ENCODE results near the gene ZP3.
"Not testable (repeated sequence)": the region's sequence is repeated elsewhere in the genome, so short reads cannot be mapped to it uniquely, and the experiment has no call there.

Gene ZP3

DNA sequence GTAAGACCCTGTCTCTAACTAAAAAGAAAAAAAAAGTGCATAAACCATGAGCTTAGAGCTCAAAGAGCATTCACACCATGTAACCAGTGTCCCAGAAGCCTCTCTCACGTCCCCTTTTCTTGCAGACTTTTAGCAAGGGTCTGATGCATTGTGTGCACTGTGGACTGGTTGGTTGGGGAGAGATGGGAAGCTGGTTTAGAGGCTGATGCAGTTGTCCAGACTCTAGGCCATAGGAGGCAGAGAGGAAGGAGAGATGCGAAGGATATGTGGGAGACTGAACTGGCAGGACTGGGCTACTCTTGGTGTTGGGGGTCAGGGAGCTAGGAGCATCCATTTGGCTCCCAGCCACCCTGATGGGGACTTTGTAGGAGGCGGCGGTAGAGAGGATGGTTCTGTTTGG is 17.0 kb upstream of the ZP3 start:
- DNase-seq, result no peak

DNA sequence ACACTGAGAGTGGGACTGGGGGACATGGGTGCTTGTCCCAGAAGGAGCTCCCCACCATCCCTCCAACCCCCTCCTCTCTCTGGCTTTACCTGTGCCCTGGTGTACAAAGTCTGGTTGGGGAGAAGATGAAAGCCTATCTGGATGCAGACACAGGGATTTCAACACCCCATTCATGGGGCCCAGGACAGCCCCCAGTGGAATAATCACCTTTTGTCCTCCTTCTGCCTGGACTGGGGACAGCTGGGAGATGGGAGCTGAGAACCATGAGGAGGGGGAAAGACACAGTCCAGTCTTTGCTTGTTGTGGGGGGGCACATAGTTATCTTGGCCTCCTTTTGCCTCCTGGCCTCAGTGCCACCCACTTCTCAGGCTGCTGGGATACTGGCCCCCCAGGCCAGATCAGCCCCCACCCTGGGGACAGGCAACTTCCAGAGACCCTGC is 16.6 kb upstream of the ZP3 start:
- DNase-seq, result no peak

DNA sequence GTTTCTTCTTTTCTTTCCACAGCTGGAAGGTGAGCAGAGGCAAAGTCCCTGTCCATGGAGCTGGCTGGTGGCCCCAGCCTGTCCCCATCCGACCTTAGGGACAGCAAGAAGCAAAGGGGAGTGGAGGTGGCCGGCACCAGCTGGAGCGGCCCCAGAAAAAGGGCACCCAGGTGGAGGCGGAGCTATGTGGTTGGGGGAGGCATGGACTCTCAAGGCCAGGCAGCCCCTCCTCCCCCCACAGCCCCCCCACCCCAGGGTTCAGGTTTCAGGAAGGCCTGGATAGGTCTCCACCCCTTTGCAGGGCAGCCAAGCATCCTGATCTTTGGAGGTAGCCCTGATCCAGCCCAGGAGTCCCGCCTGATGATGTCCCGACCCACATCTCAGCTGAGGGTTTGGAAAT is 15.2 kb upstream of the ZP3 start, which contains the start of gene SSC4D:
Gene SSC4D, minus strand, starts transcription at position 161 of the 400 bp plus-strand sequence. CDS start 5,258 bp downstream, outside the sequence.
- no peak for DNase-seq

DNA sequence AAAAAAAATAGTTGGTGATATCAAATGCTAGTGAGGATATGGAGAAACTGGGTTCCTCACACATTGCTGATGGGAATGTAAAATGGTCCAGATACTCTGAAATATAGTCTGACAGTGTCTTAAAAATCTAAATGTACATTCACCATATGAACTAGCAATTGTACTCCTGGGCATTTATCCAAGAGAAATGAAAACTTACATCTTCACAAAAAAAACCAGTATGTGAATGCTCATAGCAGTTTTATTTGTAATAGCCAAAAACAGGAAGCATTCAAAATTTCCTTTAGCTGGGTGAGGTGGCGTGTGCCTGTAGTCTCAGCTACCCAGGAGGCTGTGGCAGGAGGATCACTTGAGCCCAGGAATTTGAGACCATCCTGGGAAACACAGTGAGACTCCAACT is 13.1 kb upstream of the ZP3 start:
- DNase-seq, result no peak

DNA sequence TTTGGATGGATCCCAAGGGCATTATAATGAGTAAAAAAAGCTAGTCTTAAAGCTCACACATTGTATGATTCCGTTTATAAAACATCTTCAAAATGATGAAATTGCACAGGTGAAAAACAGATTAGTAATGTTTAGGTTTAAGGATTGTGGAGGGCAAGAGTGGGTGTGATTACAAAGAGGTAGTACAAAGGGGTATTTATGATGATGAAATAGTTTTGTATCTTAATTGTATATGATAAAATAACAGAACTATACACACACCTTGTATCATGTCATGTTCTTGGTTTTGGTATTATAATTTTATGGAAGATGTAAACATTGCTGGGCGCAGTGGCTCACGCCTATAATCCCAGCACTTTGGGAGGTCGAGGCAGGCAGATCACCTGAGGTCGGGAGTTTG is 12.5 kb upstream of the ZP3 start:
- no peak for DNase-seq

DNA sequence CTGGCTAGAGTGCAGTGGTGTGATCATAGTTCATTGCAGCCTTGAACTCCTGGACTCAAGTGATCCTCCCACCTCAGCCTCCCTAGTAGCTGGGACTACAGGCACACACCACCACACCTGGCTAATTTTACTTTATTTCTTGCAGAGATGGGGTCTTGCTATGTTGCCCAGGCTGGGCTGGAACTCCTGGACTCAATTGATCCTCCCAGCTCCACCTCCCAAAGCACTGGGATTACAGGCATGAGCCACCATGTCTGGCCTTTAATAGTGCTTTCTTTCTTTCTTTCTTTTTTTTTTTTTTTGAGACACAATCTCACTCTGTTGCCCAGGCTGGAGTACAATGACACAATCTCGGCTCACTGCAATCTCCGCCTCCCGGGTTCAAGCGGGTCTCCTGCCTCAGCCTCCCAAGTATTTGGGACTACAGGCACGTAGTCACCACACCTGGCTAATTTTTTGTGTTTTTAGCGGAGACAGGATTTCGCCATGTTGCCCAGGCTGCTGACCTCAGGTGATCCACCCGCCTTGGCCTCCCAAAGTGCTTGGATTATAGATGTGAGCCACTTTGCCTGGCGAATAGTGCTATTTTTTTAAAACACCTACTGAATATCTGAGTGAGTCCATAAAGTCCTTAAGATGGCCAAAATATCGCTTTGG is 7.0 kb upstream of the ZP3 start:
- DNase-seq, result not testable (repeated sequence)

- DNase-seq, result not testable (repeated sequence)
Measured at GRCh38 chr7:76421097-76421496, 3.7 kb upstream of the ZP3 start.

DNA sequence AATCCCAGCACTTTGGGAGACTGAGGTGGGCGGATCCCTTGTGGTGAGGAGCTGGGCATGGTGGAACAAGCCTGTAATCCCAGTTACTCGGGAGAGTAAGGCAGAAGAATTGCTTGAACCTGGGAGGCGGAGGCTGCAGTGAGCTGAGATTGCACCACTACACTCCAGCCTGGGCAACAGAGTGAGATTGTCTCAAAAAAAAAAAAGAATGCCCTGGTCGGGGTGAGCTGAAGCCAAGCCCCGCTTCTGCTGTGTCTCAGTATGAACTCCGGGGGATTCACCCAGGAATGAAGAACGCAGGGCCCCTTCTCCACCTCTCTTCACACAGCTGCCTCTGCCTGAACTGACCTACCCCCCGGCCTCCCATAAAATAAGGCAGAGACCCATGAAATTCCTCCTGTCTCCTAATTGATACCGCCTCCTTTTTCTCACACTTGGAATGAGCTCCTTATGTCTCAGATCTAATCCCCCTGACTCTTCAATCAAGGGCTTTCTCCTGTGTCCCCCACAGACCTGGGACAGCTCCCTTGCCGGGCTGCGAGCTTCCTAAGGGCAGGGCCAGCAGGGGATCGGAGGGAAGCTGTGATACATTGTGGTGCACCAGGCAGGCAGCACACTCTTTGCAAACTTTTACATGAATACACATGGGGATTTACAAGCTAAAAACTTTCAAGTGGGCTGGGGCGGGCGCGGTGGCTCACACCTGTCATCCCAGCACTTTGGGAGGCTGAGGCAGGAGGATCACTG is 911 bp upstream of the ZP3 start:
- DNase-seq, result no peak

GRCh38 chr7:76425156-76425555 is 406 bp downstream of the ZP3 start:
- DNase-seq, result no peak

DNA sequence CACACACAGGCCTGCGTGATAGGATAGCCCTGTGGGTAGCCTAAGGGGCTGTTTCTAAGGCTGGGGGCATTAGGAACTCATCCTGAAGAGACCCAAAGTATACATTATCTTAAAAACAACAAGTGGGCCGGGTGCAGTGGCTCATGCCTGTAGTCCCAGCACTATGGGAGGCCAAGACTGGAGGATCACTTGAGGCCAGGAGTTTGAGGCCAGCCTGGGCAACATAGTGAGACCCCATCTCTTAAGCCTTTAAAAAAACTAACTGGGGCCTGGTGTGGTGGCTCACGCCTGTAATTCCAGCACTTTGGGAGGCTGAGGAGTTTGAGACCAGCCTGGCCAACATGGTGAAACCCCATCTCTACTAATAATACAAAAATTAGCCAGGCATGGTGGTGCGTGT is 808 bp downstream of the ZP3 start:
- not testable (repeated sequence) for DNase-seq

DNA sequence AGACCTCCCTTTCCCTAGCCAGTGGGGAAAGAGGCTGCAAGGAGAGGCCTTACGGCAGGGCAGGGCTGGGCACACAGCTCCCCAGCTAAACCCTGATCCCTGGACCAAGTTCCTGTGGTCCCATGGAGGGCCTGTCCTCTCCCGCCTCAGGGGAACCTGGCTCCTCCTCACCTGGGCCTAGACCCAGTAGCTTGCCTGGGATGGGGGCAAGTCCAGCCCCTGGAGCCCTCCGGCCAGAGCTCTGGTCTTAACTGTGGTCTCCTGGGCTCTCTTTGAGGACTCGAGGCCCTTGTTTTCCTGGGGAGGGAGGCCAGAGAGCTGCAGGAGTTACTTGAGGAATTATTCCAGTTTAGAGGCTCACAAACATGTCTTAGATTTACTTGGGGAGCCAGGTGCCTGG is 1.5 kb downstream of the ZP3 start:
- DNase-seq, result no peak

GRCh38 chr7:76427635-76428034 is 2.9 kb downstream of the ZP3 start:
- no peak for DNase-seq

DNA sequence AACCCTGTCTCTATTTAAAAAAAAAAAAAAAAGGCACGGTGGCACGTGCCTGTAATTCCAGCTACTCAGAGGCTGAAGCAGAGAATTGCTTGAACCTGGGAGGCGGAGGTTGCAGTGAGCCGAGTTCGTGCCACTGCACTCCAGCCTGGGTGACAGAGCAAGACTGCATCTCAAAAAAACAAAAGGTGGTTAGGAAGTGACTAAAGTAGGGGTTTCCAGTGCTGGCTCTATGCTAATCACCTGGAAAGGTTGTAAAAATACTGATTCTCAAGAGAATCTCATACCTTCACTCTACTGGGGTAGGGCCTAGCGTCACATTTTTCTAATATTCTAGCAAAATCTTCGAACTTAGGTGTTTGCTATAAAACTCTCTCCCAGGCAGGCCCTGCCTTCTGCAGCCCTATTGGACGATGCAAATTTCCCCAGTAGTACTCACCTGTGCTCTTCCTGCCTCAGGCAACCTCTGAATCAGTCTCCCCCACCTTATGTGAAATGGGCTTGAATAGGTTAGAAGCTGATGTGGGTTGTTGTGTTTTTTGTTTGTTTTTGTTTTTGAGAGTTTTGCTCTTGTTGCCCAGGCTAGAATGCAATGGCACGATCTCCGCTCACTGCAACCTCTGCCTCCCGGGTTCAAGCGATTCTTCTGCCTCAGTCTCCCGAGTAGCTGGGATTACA is 3.5 kb downstream of the ZP3 start:
- no peak for DNase-seq

DNA sequence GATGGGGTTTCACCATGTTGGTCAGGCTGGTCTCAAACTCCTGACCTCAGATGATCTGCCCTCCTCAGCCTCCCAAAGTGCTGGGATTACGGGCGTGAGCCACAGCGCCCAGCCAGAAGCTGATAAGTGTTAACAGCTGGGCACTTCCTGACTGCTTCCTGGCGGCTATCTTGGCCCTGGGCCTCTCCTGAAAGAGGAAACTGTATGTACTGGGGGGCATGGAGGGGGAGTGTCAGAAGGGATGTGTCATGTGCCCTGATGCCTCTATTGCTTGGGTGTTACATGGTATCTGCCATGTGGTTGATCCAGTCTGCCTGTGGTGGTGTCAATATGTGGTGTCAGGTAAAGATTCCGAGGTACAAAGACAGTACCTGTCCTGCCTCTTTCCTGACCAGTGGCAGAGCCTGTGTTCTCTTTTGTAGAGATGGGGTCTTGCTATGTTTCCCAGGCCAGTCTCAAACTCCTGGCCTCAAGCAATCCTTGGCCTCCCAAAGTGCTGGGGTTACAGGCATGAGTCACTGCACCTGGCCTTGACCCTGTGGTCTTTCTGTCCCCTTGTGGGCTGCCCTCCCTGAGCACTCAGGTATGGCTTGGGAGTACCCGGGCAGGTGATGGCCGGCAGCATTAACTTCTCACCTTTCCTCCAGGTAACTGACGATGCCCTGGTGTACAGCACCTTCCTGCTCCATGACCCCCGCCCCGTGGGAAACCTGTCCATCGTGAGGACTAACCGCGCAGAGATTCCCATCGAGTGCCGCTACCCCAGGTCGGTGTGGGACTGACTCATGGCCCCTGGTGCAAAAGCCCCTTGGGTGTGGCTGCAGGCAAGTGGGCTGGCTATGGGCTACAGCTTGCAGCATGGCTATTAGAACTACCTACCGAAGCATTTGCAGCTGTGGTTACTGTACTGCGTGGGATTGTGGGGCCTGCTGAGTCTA is 4.4 kb downstream of the ZP3 start:
- DNase-seq, result no peak

- no peak for DNase-seq
Measured at GRCh38 chr7:76430211-76430610, 5.5 kb downstream of the ZP3 start.

DNA sequence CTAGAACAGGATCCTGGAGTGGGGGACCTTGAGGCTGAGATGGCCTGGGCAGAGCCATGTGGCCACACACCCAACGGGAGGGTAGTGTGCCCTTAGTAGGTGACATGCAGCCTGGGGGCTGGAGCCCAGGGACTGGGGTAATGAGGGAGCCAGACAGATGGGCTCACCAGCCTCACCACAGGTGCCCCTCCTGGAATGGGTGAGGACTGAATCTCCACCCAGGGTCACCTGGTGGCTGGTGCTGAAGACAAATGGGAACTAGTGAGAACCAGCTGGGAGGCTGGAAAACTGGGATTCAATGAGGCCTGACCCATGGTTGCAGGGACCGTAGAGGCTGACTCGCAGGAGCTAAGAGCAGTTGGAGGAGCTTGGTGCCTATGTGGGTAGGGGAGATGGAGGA is 6.1 kb downstream of the ZP3 start:
- no peak for DNase-seq

GRCh38 chr7:76437873-76438272 is 13.1 kb downstream of the ZP3 start:
- DNase-seq, result peak; percentile 70

DNA sequence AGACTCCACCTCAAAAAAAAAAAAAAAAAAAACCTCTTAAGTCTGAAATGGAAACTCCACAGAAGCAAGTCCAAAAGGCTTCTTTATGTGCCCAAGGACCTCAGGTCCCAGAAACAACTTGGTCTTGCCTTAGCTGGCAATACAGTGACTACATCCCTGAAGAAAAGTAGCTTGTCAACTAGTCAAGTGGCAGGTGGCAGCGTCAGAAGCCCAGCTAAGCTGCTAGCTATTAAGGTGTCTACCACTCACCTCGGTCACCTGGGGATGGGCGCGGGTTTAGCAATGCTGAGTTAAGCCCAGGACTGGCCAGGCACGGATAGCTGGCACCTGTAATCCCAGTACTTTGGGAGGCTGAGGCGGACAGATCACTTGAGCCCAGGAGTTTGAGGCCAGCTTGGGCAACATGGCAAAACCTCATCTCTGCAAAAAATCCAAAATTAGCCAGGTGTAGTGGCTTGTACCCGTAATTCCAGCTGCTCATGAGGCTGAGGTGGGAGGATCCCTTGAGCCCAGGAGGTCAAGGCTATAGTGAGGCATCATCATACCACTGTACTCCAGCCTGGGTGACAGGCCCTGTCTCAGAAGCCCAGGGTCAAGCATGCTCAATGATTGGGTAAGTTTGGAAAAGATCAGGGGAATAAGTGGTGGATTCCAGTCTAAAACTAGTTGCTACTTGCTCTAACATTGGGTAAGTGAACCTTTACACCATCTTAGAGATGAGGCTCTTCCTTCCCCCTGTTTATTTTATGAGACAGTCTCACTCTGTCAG is 14.6 kb downstream of the ZP3 start:
- DNase-seq, result not testable (repeated sequence)

DNA sequence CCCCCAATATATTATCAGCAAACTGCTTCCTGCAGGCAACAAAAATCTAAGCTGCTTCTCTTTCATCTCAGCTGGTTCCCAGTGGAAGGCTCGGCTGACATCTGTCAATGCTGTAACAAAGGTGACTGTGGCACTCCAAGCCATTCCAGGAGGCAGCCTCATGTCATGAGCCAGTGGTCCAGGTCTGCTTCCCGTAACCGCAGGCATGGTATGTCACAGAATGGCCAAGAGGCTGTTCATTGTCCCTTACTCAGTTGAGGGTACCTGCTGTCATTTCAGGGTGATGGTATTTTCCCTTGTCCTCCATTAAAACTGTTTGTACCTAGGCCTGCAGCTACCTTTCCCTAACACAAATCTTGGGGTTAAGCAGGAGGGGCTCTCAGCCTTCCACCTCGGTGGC is 15.7 kb downstream of the ZP3 start:
- not testable (repeated sequence) for DNase-seq

DNA sequence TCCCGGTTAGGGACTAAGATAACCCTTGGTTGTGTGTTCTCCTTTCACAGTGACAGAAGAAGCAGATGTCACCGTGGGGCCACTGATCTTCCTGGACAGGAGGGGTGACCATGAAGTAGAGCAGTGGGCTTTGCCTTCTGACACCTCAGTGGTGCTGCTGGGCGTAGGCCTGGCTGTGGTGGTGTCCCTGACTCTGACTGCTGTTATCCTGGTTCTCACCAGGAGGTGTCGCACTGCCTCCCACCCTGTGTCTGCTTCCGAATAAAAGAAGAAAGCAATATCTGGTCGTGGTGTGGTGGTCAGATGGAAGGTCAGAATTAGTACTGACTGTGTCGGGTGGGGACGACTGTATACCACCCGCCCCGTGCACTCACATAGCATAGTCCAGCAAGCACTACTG is 17.0 kb downstream of the ZP3 start:
- not testable (repeated sequence) for DNase-seq

GRCh38 chr7:76442664-76443446 is 18.1 kb downstream of the ZP3 start:
- DNase-seq, result not testable (repeated sequence)
